GM19193 (cell line): ENCODE data around the gene SLC4A8.

Experiments used
- POLR2A ChIP-seq: IDR thresholded peaks from 4 replicates; pipeline ENCODE4 v1.6.1; 2011; ENCODE audit not compliant: insufficient read depth, insufficient read length; ENCODE audit errors: extremely low read depth

Gene SLC4A8

GRCh38 chr12:51441583-51441982 lies 17.0 kb downstream of the SLC4A8 start:
- no peak for TF ChIP-seq POLR2A

GRCh38 chr12:51442324-51442723 lies 17.7 kb downstream of the SLC4A8 start:
- TF ChIP-seq POLR2A = no peak

GRCh38 chr12:51443573-51443972 lies 18.9 kb downstream of the SLC4A8 start:
- no peak for TF ChIP-seq POLR2A

- TF ChIP-seq POLR2A = no peak
Observed at GRCh38 chr12:51448618-51449256, 24.1 kb downstream of the SLC4A8 start.

- TF ChIP-seq POLR2A = no peak
Observed at GRCh38 chr12:51449580-51450246, 25.1 kb downstream of the SLC4A8 start.

GRCh38 chr12:51450333-51450732 lies 25.7 kb downstream of the SLC4A8 start:
- TF ChIP-seq POLR2A = no peak

- TF ChIP-seq POLR2A = no peak
Observed at GRCh38 chr12:51450806-51451205, 26.2 kb downstream of the SLC4A8 start.

GRCh38 chr12:51458635-51459034 lies 34.0 kb downstream of the SLC4A8 start:
- TF ChIP-seq POLR2A = no peak

GRCh38 chr12:51460519-51460918 lies 35.9 kb downstream of the SLC4A8 start:
- TF ChIP-seq POLR2A = no peak

- no peak for TF ChIP-seq POLR2A
Observed at GRCh38 chr12:51465491-51465890, 40.9 kb downstream of the SLC4A8 start.

- TF ChIP-seq POLR2A = no peak
Observed at GRCh38 chr12:51470116-51470515, 45.5 kb downstream of the SLC4A8 start.

- TF ChIP-seq POLR2A = no peak
Observed at GRCh38 chr12:51471111-51471864, 46.7 kb downstream of the SLC4A8 start.

- no peak for TF ChIP-seq POLR2A
Observed at GRCh38 chr12:51472984-51473383, 48.4 kb downstream of the SLC4A8 start.

GRCh38 chr12:51473947-51474346 lies 49.3 kb downstream of the SLC4A8 start:
- no peak for TF ChIP-seq POLR2A

GRCh38 chr12:51475543-51475942 lies 50.9 kb downstream of the SLC4A8 start:
- no peak for TF ChIP-seq POLR2A

GRCh38 chr12:51480978-51481377 lies 56.3 kb downstream of the SLC4A8 start:
- no peak for TF ChIP-seq POLR2A
